Esophagus muscularis mucosa (tissue), 3 donors: ENCODE measurements around the gene STAMBPL1.

Experiments used
- POLR2AphosphoS5 ChIP-seq, 2 donors: sonication (generic); formaldehyde crosslinking; IDR thresholded peaks; one replicate each; pipeline ENCODE4 v1.6.1; 2017; ENCODE audit warnings: antibody characterized with exemption in 2 of 2
- TF ChIP-seq, protein P1 (sequence below), 3 experiments: fragments of 200-600 bp in 2 of 3; fragments of 450-650 bp in 1 of 3; sonication (generic) in 2 of 3; IDR thresholded peaks; one replicate each; pipeline ENCODE4 v1.5.1; 2017 to 2019; ENCODE audit warnings: antibody characterized with exemption in 3 of 3, mild to moderate bottlenecking in 2 of 3, moderate library complexity in 1 of 3

DNA sequence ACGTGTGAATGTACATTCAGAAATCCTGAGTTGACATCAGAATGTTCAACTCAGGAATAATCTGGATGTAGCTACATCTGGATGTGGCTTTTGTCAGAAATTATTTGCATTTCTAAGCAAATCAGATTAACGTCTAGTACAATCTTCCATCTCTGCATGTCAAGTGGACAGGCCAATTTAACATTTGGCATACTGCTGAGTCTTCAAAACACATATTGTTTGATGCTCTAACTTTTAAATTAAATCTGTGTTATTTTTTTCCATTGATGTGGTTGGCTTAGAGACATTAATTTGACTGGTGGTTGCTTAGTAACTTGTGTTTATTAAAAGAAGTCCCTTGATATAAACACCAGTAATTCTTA lies 3.4 kb downstream of the STAMBPL1 start:
- TF ChIP-seq, protein P1, sequence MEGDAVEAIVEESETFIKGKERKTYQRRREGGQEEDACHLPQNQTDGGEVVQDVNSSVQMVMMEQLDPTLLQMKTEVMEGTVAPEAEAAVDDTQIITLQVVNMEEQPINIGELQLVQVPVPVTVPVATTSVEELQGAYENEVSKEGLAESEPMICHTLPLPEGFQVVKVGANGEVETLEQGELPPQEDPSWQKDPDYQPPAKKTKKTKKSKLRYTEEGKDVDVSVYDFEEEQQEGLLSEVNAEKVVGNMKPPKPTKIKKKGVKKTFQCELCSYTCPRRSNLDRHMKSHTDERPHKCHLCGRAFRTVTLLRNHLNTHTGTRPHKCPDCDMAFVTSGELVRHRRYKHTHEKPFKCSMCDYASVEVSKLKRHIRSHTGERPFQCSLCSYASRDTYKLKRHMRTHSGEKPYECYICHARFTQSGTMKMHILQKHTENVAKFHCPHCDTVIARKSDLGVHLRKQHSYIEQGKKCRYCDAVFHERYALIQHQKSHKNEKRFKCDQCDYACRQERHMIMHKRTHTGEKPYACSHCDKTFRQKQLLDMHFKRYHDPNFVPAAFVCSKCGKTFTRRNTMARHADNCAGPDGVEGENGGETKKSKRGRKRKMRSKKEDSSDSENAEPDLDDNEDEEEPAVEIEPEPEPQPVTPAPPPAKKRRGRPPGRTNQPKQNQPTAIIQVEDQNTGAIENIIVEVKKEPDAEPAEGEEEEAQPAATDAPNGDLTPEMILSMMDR (IDR thresholded peaks at IDR 0.05), result no peak
- no peak for TF ChIP-seq POLR2AphosphoS5 (IDR thresholded peaks at IDR 0.05)
